Measurements from ENCODE around the gene PARD3B. TPM values are rescaled to one million over a fixed set of nuclear protein-coding genes. Genes with fewer than 3 reads are reported as not detected.

The PARD3B gene
- total and polyA plus RNA-seq, 2 of the 8 experiments (the other 6 are each of a cell fraction or from before 2014, with no cell fraction given) = 1.2 to 5.7 TPM

GRCh38 chr2:204695506-204695905 lies 150.2 kb downstream of the PARD3B start:
- Histone ChIP-seq H2AK5ac (ENCODE audit: low read depth, low read length) (no peak overlapping the region), H2BK15ac (ENCODE audit: low read length) (no peak overlapping the region), H2BK120ac (replicated peaks; ENCODE audit: low read depth, low read length) (no peak overlapping the region), H2AFZ (ENCODE audit: low read length) (no peak overlapping the region), H3K9ac (replicated peaks in 1 of 4; ENCODE audit: extremely low read depth in 1 of 4, low read depth in 3 of 4, low read length in 3 of 4) (no peak overlapping the region), H3K4me3 (ENCODE audit: extremely low read depth in 1 of 4, insufficient read depth in 2 of 4, low read depth in 3 of 4, low read length in 4 of 4) (no peak overlapping the region), H2BK5ac (ENCODE audit: low read depth, low read length) (no peak overlapping the region), H3K36me3 (ENCODE audit: control insufficient read depth in 2 of 4, insufficient read depth in 4 of 4, low read length in 3 of 4) (no peaks in the 10 kb centered on the region), H3K23me2 (ENCODE audit: low read depth, low read length) (no peaks in the 10 kb centered on the region), H3K56ac (replicated peaks; ENCODE audit: insufficient read length, low read depth, low read length) (no peak overlapping the region), H3K4me1 (replicated peaks in 1 of 4; ENCODE audit: control insufficient read depth in 3 of 4, insufficient read depth in 4 of 4, low read length in 3 of 4) (no peaks in the 10 kb centered on the region), H3K9me3 (ENCODE audit: insufficient read depth in 2 of 2, low read depth in 1 of 2, low read length in 1 of 2) (no peaks in the 10 kb centered on the region), H3K23ac (ENCODE audit: insufficient read length) (no peak overlapping the region), H3K27ac (ENCODE audit: low read depth, low read length) (no peak overlapping the region), H3K79me2 (ENCODE audit: control insufficient read depth in 1 of 2, insufficient read depth in 2 of 2, low read length in 2 of 2) (no peaks in the 10 kb centered on the region), H3K79me1 (ENCODE audit: low read depth, low read length) (no peaks in the 10 kb centered on the region; the same call in 1 of the 2 replicates), H3K27me3 (replicated peaks in 1 of 4; ENCODE audit: control insufficient read depth in 3 of 4, extremely low read depth in 1 of 4, insufficient read depth in 3 of 4, low read length in 3 of 4) (no peaks in the 10 kb centered on the region), H4K8ac (ENCODE audit: extremely low read depth, insufficient read depth, low read length) (no peak overlapping the region), H3K4ac (replicated peaks; ENCODE audit: insufficient read length, low read depth, low read length) (no peak overlapping the region), H4K5ac (ENCODE audit: insufficient read length, low read depth, low read length) (no peak overlapping the region), H3K14ac (ENCODE audit: insufficient read length) (no peak overlapping the region), H2BK12ac (ENCODE audit: low read depth, low read length) (no peak overlapping the region), H2BK20ac (ENCODE audit: low read length) (no peak overlapping the region), H4K91ac (replicated peaks; ENCODE audit: insufficient read length, low read length) (no peak overlapping the region), H3K4me2 (ENCODE audit: insufficient read depth in 1 of 2, low read depth in 2 of 2, low read length in 2 of 2) (no peak overlapping the region), H4K20me1 (replicated peaks in 1 of 2; ENCODE audit: control insufficient read depth in 1 of 2, insufficient read depth in 2 of 2, low read length in 2 of 2) (no peaks in the 10 kb centered on the region), H3K18ac (ENCODE audit: extremely low read depth, low read length) (no peak overlapping the region)
- ChIA-PET CTCF (ENCODE audit: partially characterized antibody) (interaction anchor here (0.6 to 2.0 kb wide), 6 partner anchors 10 to 517 kb away, joined by 3 to 6 read pairs (median 4); no protein-coding TSS in a partner anchor), POLR2A (ENCODE audit: partially characterized antibody) (no interaction called here)
- TF ChIP-seq TCF12 (IDR thresholded peaks at IDR 0.05; ENCODE audit: low read depth, low read length) (no peak), TAF1 (IDR thresholded peaks at IDR 0.05; ENCODE audit: low read depth, low read length) (no peak), KDM1A (IDR thresholded peaks at IDR 0.05; ENCODE audit: borderline replicate concordance, low read length) (no peak)
- 63% methylated on average over 1 of the region's 1 CpG; no CpG with 5 or more reads in 1 of the 2 experiments for whole genome bisulfite sequencing, 2 experiments (ENCODE audit: extremely low coverage in 1 of 2, insufficient coverage in 1 of 2, insufficient read length in 1 of 2, insufficient replicate concordance in 2 of 2, low coverage in 1 of 2, low lambda C conversion rate in 2 of 2, missing lambda C conversion rate in 1 of 2)
- FAIRE-seq (no peak), DNase-seq (ENCODE audit: low read depth in 1 of 2, low spot score in 2 of 2) (no peak)

Measured in H1 (cell line).